Neuronal stem cell (in vitro differentiated cells): ENCODE measurements around the gene C10orf53.

Experiments used
- DNase-seq: peaks from one replicate; pipeline ENCODE4 v3.0.0-alpha.2; 2013; ENCODE audit warnings: low spot score
- H2AFZ ChIP-seq: one replicate; pipeline ENCODE4 v1.6.1; 2013; ENCODE audit warnings: mild to moderate bottlenecking, low read length, inconsistent platforms
- H2AK5ac ChIP-seq: 2 replicates; pipeline ENCODE4 v1.6.1; 2013; ENCODE audit warnings: low read depth, mild to moderate bottlenecking, inconsistent platforms, low read length, moderate library complexity, mixed read lengths
- H2BK120ac ChIP-seq: 2 replicates; pipeline ENCODE4 v1.6.1; 2013; ENCODE audit warnings: low read depth, mild to moderate bottlenecking, inconsistent platforms, low read length, moderate library complexity, mixed read lengths
- H2BK12ac ChIP-seq: one replicate; pipeline ENCODE4 v1.6.1; 2013; ENCODE audit warnings: low read length, inconsistent platforms
- H2BK15ac ChIP-seq: 2 replicates; pipeline ENCODE4 v1.6.1; 2013; ENCODE audit warnings: mild to moderate bottlenecking, low read length, inconsistent platforms, mixed read lengths
- H2BK5ac ChIP-seq: one replicate; pipeline ENCODE4 v1.6.1; 2013; ENCODE audit warnings: inconsistent platforms, mild to moderate bottlenecking, low read length, moderate library complexity
- H3K14ac ChIP-seq: one replicate; pipeline ENCODE4 v1.6.1; 2013; ENCODE audit warnings: low read length, inconsistent platforms
- H3K18ac ChIP-seq: 2 replicates; pipeline ENCODE4 v1.6.1; 2013; ENCODE audit warnings: low read length, inconsistent platforms
- H3K23ac ChIP-seq: 2 replicates; pipeline ENCODE4 v1.6.1; 2013; ENCODE audit warnings: low read depth, mild to moderate bottlenecking, mixed read lengths, low read length, inconsistent platforms; ENCODE audit not compliant: poor library complexity
- H3K27ac ChIP-seq: replicated peaks from 3 replicates; pipeline ENCODE4 v1.5.1; 2013; ENCODE audit warnings: low read length, inconsistent platforms
- H3K27me3 ChIP-seq, 3 experiments: 2 replicates each; pipeline ENCODE4 v1.6.1; 2013; ENCODE audit warnings: low read length in 3 of 3, mild to moderate bottlenecking in 2 of 3, inconsistent platforms in 1 of 3, low read depth in 1 of 3, mixed read lengths in 1 of 3, moderate library complexity in 1 of 3; ENCODE audit not compliant: control insufficient read depth in 3 of 3, insufficient read depth in 3 of 3
- H3K36me3 ChIP-seq, 2 donors: replicated peaks in 1 of 2; 2 replicates each; pipeline ENCODE4 v1.6.1; 2013; ENCODE audit warnings: low read length in 2 of 2; ENCODE audit not compliant: control insufficient read depth in 2 of 2, insufficient read depth in 2 of 2
- H3K4ac ChIP-seq: 2 replicates; pipeline ENCODE4 v1.6.1; 2013; ENCODE audit warnings: inconsistent platforms, mild to moderate bottlenecking, low read length, moderate library complexity
- H3K4me1 ChIP-seq, 2 donors: 1 replicate in 1 of 2; 2 replicates in 1 of 2; pipeline ENCODE4 v1.6.1; 2013; ENCODE audit warnings: low read length in 2 of 2, low read depth in 1 of 2; ENCODE audit not compliant: control insufficient read depth in 2 of 2, insufficient read depth in 1 of 2
- H3K4me2 ChIP-seq: one replicate; pipeline ENCODE4 v1.6.1; 2013; ENCODE audit warnings: mild to moderate bottlenecking, low read length, inconsistent platforms; ENCODE audit not compliant: insufficient read depth, poor library complexity, severe bottlenecking
- H3K4me3 ChIP-seq, 2 donors: 2 replicates each; pipeline ENCODE4 v1.5.1; 2013; ENCODE audit warnings: low read length in 2 of 2, mild to moderate bottlenecking in 2 of 2, inconsistent platforms in 1 of 2, moderate library complexity in 1 of 2
- H3K79me1 ChIP-seq: one replicate; pipeline ENCODE4 v1.6.1; 2013; ENCODE audit warnings: low read depth, mild to moderate bottlenecking, inconsistent platforms, low read length, moderate library complexity
- H3K9ac ChIP-seq: one replicate; pipeline ENCODE4 v1.6.1; 2013; ENCODE audit warnings: mild to moderate bottlenecking, low read depth, low read length, inconsistent platforms; ENCODE audit not compliant: poor library complexity
- H3K9me3 ChIP-seq, 2 donors: replicated peaks in 1 of 2; 2 replicates each; pipeline versions ENCODE3 to v1.6.1; 2013; ENCODE audit warnings: low read length in 2 of 2, mild to moderate bottlenecking in 2 of 2, inconsistent platforms in 1 of 2, low read depth in 1 of 2, mixed read lengths in 1 of 2, moderate library complexity in 1 of 2; ENCODE audit not compliant: control insufficient read depth in 2 of 2, insufficient read depth in 1 of 2
- H4K8ac ChIP-seq: one replicate; pipeline ENCODE4 v1.6.1; 2013; ENCODE audit warnings: low read depth, mild to moderate bottlenecking, inconsistent platforms, low read length, moderate library complexity
- H4K91ac ChIP-seq: one replicate; pipeline ENCODE4 v1.6.1; 2013; ENCODE audit warnings: low read length, low read depth, mild to moderate bottlenecking, inconsistent platforms; ENCODE audit not compliant: poor library complexity
- WGBS, 2 donors: extraction: QIAGEN DNeasy Blood & Tissue Kit; methylation state at CpG; one replicate each; pipeline ENCODE4 v1.1.7; 2013; ENCODE audit warnings: missing lambda C conversion rate in 2 of 2, mixed read lengths in 1 of 2; ENCODE audit not compliant: insufficient read length in 2 of 2, insufficient replicate concordance in 1 of 2; ENCODE audit errors: extremely low coverage in 2 of 2; 5-methylcytosine and 5-hydroxymethylcytosine counted together

C10orf53 gene

GRCh38 chr10:49657606-49658005, 21.8 kb upstream of the C10orf53 start:
- no peak overlapping the region for H3K27ac ChIP-seq
- DNase-seq, result no peak
- H3K9ac ChIP-seq, result no peak overlapping the region
- no peak overlapping the region for H3K4me2 ChIP-seq
- H3K4me1 ChIP-seq, result no peaks in the 10 kb centered on the region
- no peak overlapping the region for H2BK12ac ChIP-seq
- no peak overlapping the region for H4K8ac ChIP-seq
- H3K4me3 ChIP-seq, result no peak overlapping the region
- no peak overlapping the region for H2BK120ac ChIP-seq
- WGBS, 2 donors, result no CpG with 5 or more reads among the region's 1 CpG
- no peak overlapping the region for H2AFZ ChIP-seq
- no peak overlapping the region for H2BK5ac ChIP-seq
- no peaks in the 10 kb centered on the region for H3K36me3 ChIP-seq
- H3K9me3 ChIP-seq, result no peaks in the 10 kb centered on the region
- no peak overlapping the region for H2BK15ac ChIP-seq
- no peak overlapping the region for H4K91ac ChIP-seq
- no peaks in the 10 kb centered on the region for H3K79me1 ChIP-seq
- no peak overlapping the region for H3K14ac ChIP-seq
- no peak overlapping the region for H3K18ac ChIP-seq
- H3K27me3 ChIP-seq, result peaks cover 0 to 8% (median 0%) of the 10 kb centered on the region in 3 experiments
- no peak overlapping the region for H2AK5ac ChIP-seq
- H3K23ac ChIP-seq, result no peak overlapping the region
- no peak overlapping the region for H3K4ac ChIP-seq

DNA sequence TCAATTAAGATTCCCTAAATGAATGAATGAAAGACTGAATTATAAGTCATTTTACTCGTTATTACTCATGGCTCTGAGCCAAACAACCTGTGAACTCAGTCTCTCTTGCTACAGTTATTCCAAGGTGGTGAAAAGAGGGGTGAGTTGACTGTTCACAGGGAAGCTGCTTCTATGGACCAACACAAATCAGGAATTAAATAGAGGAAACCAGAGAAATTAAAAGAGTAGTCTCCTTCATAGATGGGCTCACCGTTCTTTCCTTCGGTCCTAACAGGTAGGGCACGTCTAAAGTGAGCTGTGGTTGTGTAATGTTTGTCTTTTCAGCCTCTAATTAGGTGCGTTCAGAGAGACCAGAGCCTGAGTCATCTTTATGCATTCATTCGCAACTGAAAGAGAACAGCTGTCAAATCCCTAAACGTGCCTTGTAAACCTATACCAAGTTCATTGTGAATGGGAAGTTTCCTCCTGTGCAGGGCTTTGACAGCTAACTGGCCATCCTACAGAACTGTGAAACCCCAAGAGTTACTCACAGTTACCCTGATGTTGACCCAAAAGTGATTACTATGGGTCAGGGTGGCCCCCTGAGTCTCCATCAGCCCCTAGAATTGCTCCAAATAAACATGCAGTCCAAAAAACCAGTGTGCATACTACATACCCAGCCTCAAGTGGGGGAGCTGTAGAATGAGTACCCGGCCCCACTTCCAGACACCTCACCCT, 18.2 kb upstream of the C10orf53 start:
- H2AK5ac ChIP-seq, result no peak overlapping the region
- no peak overlapping the region for H3K4me2 ChIP-seq
- H3K4me3 ChIP-seq, result no peak overlapping the region
- H3K27ac ChIP-seq, result no peak overlapping the region
- no peak overlapping the region for H2BK120ac ChIP-seq
- H3K9ac ChIP-seq, result no peak overlapping the region
- no peaks in the 10 kb centered on the region for H3K36me3 ChIP-seq
- no peak overlapping the region for H3K14ac ChIP-seq
- H3K9me3 ChIP-seq, result no peaks in the 10 kb centered on the region
- no peak overlapping the region for H2BK15ac ChIP-seq
- peaks cover 0 to under 1% (median 0%) of the 10 kb centered on the region in 3 experiments for H3K27me3 ChIP-seq
- no peak overlapping the region for H4K8ac ChIP-seq
- no peak overlapping the region for H3K23ac ChIP-seq
- no peak for DNase-seq
- no peaks in the 10 kb centered on the region for H3K79me1 ChIP-seq
- no peak overlapping the region for H3K18ac ChIP-seq
- H2AFZ ChIP-seq, result no peak overlapping the region
- WGBS, 2 donors, result no CpG with 5 or more reads among the region's 8 CpGs
- no peak overlapping the region for H3K4ac ChIP-seq
- no peak overlapping the region for H2BK5ac ChIP-seq
- H4K91ac ChIP-seq, result no peak overlapping the region
- H2BK12ac ChIP-seq, result no peak overlapping the region
- H3K4me1 ChIP-seq, result no peaks in the 10 kb centered on the region

DNA sequence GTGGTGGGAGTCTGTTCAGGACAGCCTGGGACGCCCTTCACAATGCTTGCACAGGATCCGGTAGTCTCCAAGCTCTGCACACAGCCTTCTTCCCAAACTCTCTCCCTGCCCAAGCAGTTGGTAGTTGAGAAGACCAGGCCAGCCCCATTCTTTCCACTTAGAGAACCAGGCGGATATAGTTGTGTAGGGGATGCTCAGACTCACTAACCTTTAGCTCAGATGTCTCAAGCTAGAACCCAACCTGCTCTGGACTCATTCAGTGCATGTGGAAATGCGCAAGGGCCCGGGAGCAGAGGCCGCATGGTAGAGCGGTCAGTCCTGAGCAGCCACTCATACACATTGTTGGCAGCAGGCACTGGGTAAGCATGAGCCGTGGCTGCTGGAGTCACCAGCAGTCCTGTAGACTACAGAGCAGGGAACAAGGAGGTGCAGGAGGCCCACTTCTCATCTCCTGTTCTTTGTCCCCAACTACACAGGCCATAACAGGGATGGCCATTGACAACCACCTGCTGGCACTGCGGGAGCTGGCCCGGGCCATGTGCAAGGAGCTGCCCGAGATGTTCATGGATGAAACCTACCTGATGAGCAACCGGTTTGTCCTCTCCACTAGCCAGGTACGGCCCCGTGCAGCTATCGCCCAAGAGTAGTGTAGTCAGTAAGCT, 17.2 kb upstream of the C10orf53 start:
- no peak overlapping the region for H3K9ac ChIP-seq
- no peak overlapping the region for H2BK12ac ChIP-seq
- H3K4me2 ChIP-seq, result no peak overlapping the region
- no peak overlapping the region for H3K4ac ChIP-seq
- H3K36me3 ChIP-seq, result no peaks in the 10 kb centered on the region
- H3K14ac ChIP-seq, result no peak overlapping the region
- H3K4me3 ChIP-seq, result no peak overlapping the region
- no peak overlapping the region for H2BK5ac ChIP-seq
- H4K8ac ChIP-seq, result no peak overlapping the region
- no peak overlapping the region for H4K91ac ChIP-seq
- no peak overlapping the region for H2BK15ac ChIP-seq
- no peak overlapping the region for H3K18ac ChIP-seq
- DNase-seq, result no peak
- no peaks in the 10 kb centered on the region for H3K79me1 ChIP-seq
- no peak overlapping the region for H2BK120ac ChIP-seq
- peaks cover 0 to 8% (median 0%) of the 10 kb centered on the region in 3 experiments for H3K27me3 ChIP-seq
- H3K27ac ChIP-seq, result no peak overlapping the region
- H2AFZ ChIP-seq, result no peak overlapping the region
- no peaks in the 10 kb centered on the region for H3K9me3 ChIP-seq
- WGBS, 2 donors, result no CpG with 5 or more reads among the region's 15 CpGs
- H3K23ac ChIP-seq, result peak overlapping the region; percentile 14
- H2AK5ac ChIP-seq, result peak overlapping the region; percentile 16
- H3K4me1 ChIP-seq, result no peaks in the 10 kb centered on the region

GRCh38 chr10:49663596-49663995, 15.9 kb upstream of the C10orf53 start:
- Histone ChIP-seq H3K27me3 (peaks cover 0 to 14% (median 0%) of the 10 kb centered on the region in 3 experiments), H3K27ac (no peak overlapping the region), H3K36me3 (no peaks in the 10 kb centered on the region), H2BK15ac (no peak overlapping the region), H3K18ac (no peak overlapping the region), H2BK5ac (no peak overlapping the region), H3K4me3 (no peak overlapping the region), H3K79me1 (no peaks in the 10 kb centered on the region), H3K4ac (no peak overlapping the region), H2AFZ (no peak overlapping the region), H3K4me1 (no peaks in the 10 kb centered on the region), H2AK5ac (no peak overlapping the region), H4K8ac (no peak overlapping the region), H4K91ac (no peak overlapping the region), H3K14ac (no peak overlapping the region), H3K4me2 (no peak overlapping the region), H3K23ac (no peak overlapping the region), H2BK12ac (no peak overlapping the region), H2BK120ac (no peak overlapping the region), H3K9ac (no peak overlapping the region), H3K9me3 (no peaks in the 10 kb centered on the region)
- no CpG with 5 or more reads among the region's 6 CpGs for WGBS, 2 donors
- no peak for DNase-seq
